DND-41 (cell line): ENCODE data around the gene DDX11.

Experiments
- ATAC-seq: fragments of 200-7000 bp; cut with Tn5 transposase; 3 replicates; pipeline ENCODE4 v1.9.1; 2021; ENCODE audit warnings: low read depth; ENCODE audit not compliant: insufficient read depth
- DNase-seq: peaks from one replicate; pipeline ENCODE4 v3.0.0-alpha.2; 2020
- H2AFZ ChIP-seq: 2 replicates; pipeline ENCODE4 v1.6.0; 2012; ENCODE audit warnings: low read depth, low read length
- H3K27ac ChIP-seq: 2 replicates; pipeline ENCODE4 v1.5.1; 2012; ENCODE audit warnings: low read length, inconsistent platforms
- H3K27me3 ChIP-seq: fragments of 200-600 bp; sonication (generic); 2 replicates; pipeline ENCODE4 v1.6.0; 2012; ENCODE audit warnings: low read length, mild to moderate bottlenecking, inconsistent platforms; ENCODE audit not compliant: insufficient read depth, poor library complexity
- H3K36me3 ChIP-seq: 2 replicates; pipeline ENCODE4 v1.5.1; 2012; ENCODE audit warnings: low read length, inconsistent platforms; ENCODE audit not compliant: insufficient read depth
- H3K4me1 ChIP-seq: 2 replicates; pipeline ENCODE4 v1.5.1; 2012; ENCODE audit warnings: mild to moderate bottlenecking, low read length; ENCODE audit not compliant: insufficient read depth
- H3K4me2 ChIP-seq: 2 replicates; pipeline ENCODE4 v1.6.0; 2012; ENCODE audit warnings: mild to moderate bottlenecking, moderate library complexity, low read length, inconsistent platforms; ENCODE audit not compliant: insufficient read depth
- H3K4me3 ChIP-seq, 2 experiments: fragments of 200-600 bp in 1 of 2; shearing (Covaris generic) in 1 of 2; 2 replicates each; pipeline ENCODE4 v1.5.1; 2012 to 2016; ENCODE audit warnings: inconsistent platforms in 2 of 2, low read length in 2 of 2, mild to moderate bottlenecking in 2 of 2, low read depth in 1 of 2, moderate library complexity in 1 of 2
- H3K79me2 ChIP-seq: 2 replicates; pipeline ENCODE4 v1.6.0; 2012; ENCODE audit warnings: low read length, inconsistent platforms; ENCODE audit not compliant: insufficient read depth
- H3K9ac ChIP-seq: 2 replicates; pipeline ENCODE4 v1.6.0; 2012; ENCODE audit warnings: low read depth, mild to moderate bottlenecking, inconsistent platforms, low read length, moderate library complexity
- H3K9me3 ChIP-seq: 2 replicates; pipeline ENCODE4 v1.5.1; 2012; ENCODE audit warnings: low read length, moderate library complexity, mild to moderate bottlenecking, inconsistent platforms; ENCODE audit not compliant: insufficient read depth, severe bottlenecking
- H4K20me1 ChIP-seq: 2 replicates; pipeline ENCODE4 v1.6.0; 2012; ENCODE audit warnings: low read length; ENCODE audit not compliant: insufficient read depth
- CTCF ChIP-seq: IDR thresholded peaks from 2 replicates; pipeline ENCODE4 v1.5.1; 2012; ENCODE audit warnings: borderline replicate concordance, low read length, moderate library complexity, mild to moderate bottlenecking; ENCODE audit not compliant: poor library complexity, severe bottlenecking; ENCODE audit errors: extremely low read depth
- EZH2 ChIP-seq: IDR thresholded peaks from 3 replicates; pipeline ENCODE4 v1.6.1; 2012; ENCODE audit warnings: borderline replicate concordance, low read depth, mild to moderate bottlenecking, moderate library complexity, low read length, inconsistent platforms; ENCODE audit not compliant: severe bottlenecking

Gene DDX11

DNA sequence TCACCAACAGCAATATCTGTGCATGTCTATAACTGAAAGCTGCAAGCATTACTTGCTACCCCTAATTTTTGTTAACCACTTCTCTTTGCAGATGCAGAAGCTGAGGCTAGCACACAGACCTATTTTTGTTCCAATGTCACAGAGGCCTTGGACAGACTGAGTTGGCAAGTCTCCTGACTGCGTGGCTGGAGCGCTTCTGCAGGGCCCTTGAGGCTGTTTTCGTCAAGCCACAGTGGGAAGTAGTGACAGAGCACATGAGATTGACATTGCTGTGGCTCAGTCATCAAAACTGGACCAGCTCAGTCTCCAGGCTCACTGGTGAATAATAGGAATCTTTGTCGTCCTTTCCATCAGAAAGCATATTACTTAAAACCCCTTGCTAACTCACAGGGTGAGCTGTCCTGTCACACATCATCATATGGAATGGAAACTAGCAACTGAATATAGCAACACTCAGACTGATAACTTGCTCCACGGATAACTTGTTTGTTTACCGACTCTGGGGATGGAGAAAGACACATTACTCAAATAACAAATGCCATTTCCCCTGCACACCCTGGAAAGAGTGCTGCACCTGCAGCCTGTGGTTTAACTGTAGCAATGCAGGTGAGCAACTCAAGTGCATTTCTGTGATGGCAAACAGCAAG, 43.6 kb upstream of the DDX11 start:
- no peak overlapping the region for H3K4me2 ChIP-seq
- H3K4me3 ChIP-seq = no peak overlapping the region
- H3K9ac ChIP-seq = no peak overlapping the region
- DNase-seq (no peak), ATAC-seq (no peak)
- TF ChIP-seq CTCF = no peak
- no peak for TF ChIP-seq EZH2
- H4K20me1 ChIP-seq = no peaks in the 10 kb centered on the region
- H3K27ac ChIP-seq = no peak overlapping the region
- H3K4me1 ChIP-seq = no peaks in the 10 kb centered on the region
- no peak overlapping the region for H2AFZ ChIP-seq
- no peaks in the 10 kb centered on the region for H3K27me3 ChIP-seq
- H3K36me3 ChIP-seq = no peaks in the 10 kb centered on the region
- no peaks in the 10 kb centered on the region for H3K79me2 ChIP-seq
- no peaks in the 10 kb centered on the region for H3K9me3 ChIP-seq

DNA sequence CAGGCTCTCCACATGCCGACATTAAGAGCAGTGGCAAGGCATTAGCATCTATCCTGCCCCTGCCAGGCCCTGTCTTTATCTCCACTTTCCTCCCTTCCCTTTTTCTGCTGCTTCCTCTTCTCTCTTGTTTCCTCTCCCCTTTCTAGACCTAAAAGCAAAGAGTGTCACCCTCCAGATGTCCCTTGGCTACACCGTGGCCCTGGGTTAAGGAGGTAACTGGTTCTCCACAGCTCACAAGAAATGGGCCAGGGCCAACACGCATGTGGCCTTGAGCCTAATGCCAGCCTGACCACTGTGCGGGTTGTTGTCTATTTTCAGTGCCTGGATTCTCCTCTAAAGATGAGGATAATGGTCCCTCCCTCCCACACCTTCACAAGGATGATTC, 41.7 kb upstream of the DDX11 start:
- H3K9me3 ChIP-seq = no peaks in the 10 kb centered on the region
- H3K4me3 ChIP-seq = no peak overlapping the region
- no peaks in the 10 kb centered on the region for H4K20me1 ChIP-seq
- no peaks in the 10 kb centered on the region for H3K79me2 ChIP-seq
- no peak overlapping the region for H2AFZ ChIP-seq
- no peak for ATAC-seq
- no peak for DNase-seq
- TF ChIP-seq EZH2 = no peak
- no peak overlapping the region for H3K9ac ChIP-seq
- H3K27me3 ChIP-seq = no peaks in the 10 kb centered on the region
- no peak overlapping the region for H3K27ac ChIP-seq
- no peak overlapping the region for H3K4me2 ChIP-seq
- peaks cover 8% of the 10 kb centered on the region for H3K4me1 ChIP-seq
- H3K36me3 ChIP-seq = no peaks in the 10 kb centered on the region

- no peaks in the 10 kb centered on the region for H3K36me3 ChIP-seq
- H3K27ac ChIP-seq = no peak overlapping the region
- H3K4me2 ChIP-seq = no peak overlapping the region
- no peak for TF ChIP-seq CTCF
- TF ChIP-seq EZH2 = no peak
- no peaks in the 10 kb centered on the region for H4K20me1 ChIP-seq
- no peak overlapping the region for H3K4me3 ChIP-seq
- H3K9me3 ChIP-seq = no peaks in the 10 kb centered on the region
- H2AFZ ChIP-seq = no peak overlapping the region
- DNase-seq (no peak), ATAC-seq (no peak)
- H3K4me1 ChIP-seq = peaks cover 8% of the 10 kb centered on the region
- no peak overlapping the region for H3K9ac ChIP-seq
- H3K79me2 ChIP-seq = no peaks in the 10 kb centered on the region
- no peaks in the 10 kb centered on the region for H3K27me3 ChIP-seq
Measured at GRCh38 chr12:31033146-31033545, 40.5 kb upstream of the DDX11 start.

GRCh38 chr12:31033681-31034080, 40.0 kb upstream of the DDX11 start:
- H3K9me3 ChIP-seq = no peaks in the 10 kb centered on the region
- H2AFZ ChIP-seq = no peak overlapping the region
- no peaks in the 10 kb centered on the region for H3K79me2 ChIP-seq
- H3K27ac ChIP-seq = no peak overlapping the region
- no peak overlapping the region for H3K9ac ChIP-seq
- no peak for TF ChIP-seq EZH2
- TF ChIP-seq CTCF = no peak
- peaks cover 8% of the 10 kb centered on the region for H3K4me1 ChIP-seq
- H3K36me3 ChIP-seq = no peaks in the 10 kb centered on the region
- no peaks in the 10 kb centered on the region for H3K27me3 ChIP-seq
- no peaks in the 10 kb centered on the region for H4K20me1 ChIP-seq
- H3K4me2 ChIP-seq = no peak overlapping the region
- ATAC-seq = no peak
- no peak overlapping the region for H3K4me3 ChIP-seq
- no peak for DNase-seq
